Glutamatergic neuron (in vitro differentiated cells): ENCODE results near the gene BTN1A1. TPM values are rescaled to one million over a fixed set of nuclear protein-coding genes. Genes with fewer than 3 reads are reported as not detected.

ENCODE experiments used
- DNase-seq: peaks from one replicate; pipeline ENCODE4 v3.0.0; 2022
- H3K27ac Mint-ChIP-seq: one replicate; pipeline ENCODE4 v1.8.0; 2020; ENCODE audit warnings: mild to moderate bottlenecking, mixed read lengths, inconsistent platforms; ENCODE audit not compliant: unreplicated experiment
- H3K27me3 Mint-ChIP-seq: one replicate; pipeline ENCODE4 v1.8.0; 2020; ENCODE audit warnings: mild to moderate bottlenecking, moderate library complexity, mixed read lengths, inconsistent platforms; ENCODE audit not compliant: unreplicated experiment
- H3K36me3 Mint-ChIP-seq: one replicate; pipeline ENCODE4 v1.8.0; 2020; ENCODE audit warnings: mild to moderate bottlenecking, mixed read lengths, inconsistent platforms; ENCODE audit not compliant: unreplicated experiment
- H3K4me1 Mint-ChIP-seq: one replicate; pipeline ENCODE4 v1.8.0; 2020; ENCODE audit warnings: mild to moderate bottlenecking, low read depth, mixed read lengths, inconsistent platforms; ENCODE audit not compliant: unreplicated experiment
- H3K4me3 Mint-ChIP-seq: one replicate; pipeline ENCODE4 v1.8.0; 2020; ENCODE audit warnings: mild to moderate bottlenecking, mixed read lengths, inconsistent platforms; ENCODE audit not compliant: unreplicated experiment
- H3K9me3 Mint-ChIP-seq: one replicate; pipeline ENCODE4 v1.8.0; 2020; ENCODE audit warnings: mild to moderate bottlenecking, moderate library complexity, mixed read lengths, inconsistent platforms; ENCODE audit not compliant: unreplicated experiment
- total RNA-seq: library from RNA; stranded (reverse); fragmentation: NEBNext Ultra II Directional; extraction: Animal tissue kit (Norgen Biotek cat#: 25700); gene quantifications from one replicate; pipeline ENCODE4 v1.2.1, GENCODE V29; 2021; ENCODE audit not compliant: unreplicated experiment
- TF ChIP-seq, protein P1 (sequence below): fragments of 200-600 bp; sonication (generic); IDR thresholded peaks from one replicate; pipeline ENCODE4 v1.5.0; 2021; ENCODE audit not compliant: partially characterized antibody, unreplicated experiment

Gene BTN1A1
- total RNA-seq, 1 donor from 2014 or later, result not detected

DNA sequence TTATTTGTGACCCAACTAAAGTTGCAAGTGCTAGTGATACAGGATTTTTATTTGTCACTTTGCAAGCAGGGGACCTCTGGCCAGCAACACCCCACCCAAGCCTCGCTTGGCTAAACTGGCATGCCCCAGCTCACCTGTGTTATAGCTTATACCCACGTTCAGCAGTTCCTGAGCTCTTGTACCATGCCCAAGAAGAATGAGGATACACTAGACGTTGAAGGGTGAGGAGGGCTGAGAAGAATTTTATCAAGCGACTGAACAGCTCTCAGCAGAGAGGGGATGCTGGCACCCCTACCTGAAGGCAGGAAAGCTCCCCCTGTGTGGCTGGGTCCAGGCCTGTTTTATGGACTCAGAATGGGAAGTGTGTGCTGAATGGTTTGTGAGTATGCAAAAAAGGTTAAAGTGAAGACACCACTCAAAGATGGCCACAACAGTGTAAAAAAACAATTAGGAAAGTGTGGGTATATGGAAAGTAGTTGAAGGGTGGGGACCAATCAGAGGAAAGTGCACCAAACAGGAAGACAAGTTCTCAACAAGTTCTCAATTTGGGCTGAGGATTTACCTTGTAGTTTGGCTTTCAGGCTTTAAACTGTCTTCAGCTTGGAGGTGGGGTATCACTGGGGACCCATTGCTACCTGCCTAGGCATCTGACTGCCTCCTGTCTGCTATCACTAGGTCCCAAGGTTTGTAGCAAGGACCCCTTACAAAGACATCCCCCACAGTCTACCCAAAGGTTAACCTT is 27.4 kb upstream of the BTN1A1 start:
- no peak overlapping the region for H3K27ac Mint-ChIP-seq
- H3K27me3 Mint-ChIP-seq, result peaks cover 2% of the 10 kb centered on the region
- H3K4me1 Mint-ChIP-seq, result peaks cover 2% of the 10 kb centered on the region
- TF ChIP-seq, protein P1, sequence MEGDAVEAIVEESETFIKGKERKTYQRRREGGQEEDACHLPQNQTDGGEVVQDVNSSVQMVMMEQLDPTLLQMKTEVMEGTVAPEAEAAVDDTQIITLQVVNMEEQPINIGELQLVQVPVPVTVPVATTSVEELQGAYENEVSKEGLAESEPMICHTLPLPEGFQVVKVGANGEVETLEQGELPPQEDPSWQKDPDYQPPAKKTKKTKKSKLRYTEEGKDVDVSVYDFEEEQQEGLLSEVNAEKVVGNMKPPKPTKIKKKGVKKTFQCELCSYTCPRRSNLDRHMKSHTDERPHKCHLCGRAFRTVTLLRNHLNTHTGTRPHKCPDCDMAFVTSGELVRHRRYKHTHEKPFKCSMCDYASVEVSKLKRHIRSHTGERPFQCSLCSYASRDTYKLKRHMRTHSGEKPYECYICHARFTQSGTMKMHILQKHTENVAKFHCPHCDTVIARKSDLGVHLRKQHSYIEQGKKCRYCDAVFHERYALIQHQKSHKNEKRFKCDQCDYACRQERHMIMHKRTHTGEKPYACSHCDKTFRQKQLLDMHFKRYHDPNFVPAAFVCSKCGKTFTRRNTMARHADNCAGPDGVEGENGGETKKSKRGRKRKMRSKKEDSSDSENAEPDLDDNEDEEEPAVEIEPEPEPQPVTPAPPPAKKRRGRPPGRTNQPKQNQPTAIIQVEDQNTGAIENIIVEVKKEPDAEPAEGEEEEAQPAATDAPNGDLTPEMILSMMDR, result no peak
- no peak overlapping the region for H3K4me3 Mint-ChIP-seq
- DNase-seq, result no peak
- peaks cover 9% of the 10 kb centered on the region for H3K9me3 Mint-ChIP-seq
- peaks cover 16% of the 10 kb centered on the region for H3K36me3 Mint-ChIP-seq

DNA sequence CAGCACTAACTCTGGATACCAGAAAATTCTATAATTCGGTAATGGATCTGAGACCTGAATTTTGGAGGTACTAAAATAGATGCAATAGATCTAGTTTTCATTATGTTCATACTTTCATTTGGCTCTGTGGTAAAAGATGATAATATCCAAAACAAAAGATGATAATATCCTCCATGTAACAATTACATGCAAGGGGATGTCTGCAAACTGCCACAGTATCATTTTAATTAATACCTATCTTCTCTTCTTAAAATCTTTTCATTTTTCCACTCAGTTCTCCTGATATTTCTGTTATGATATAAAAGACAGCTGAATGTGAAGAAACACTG is 26.7 kb upstream of the BTN1A1 start:
- TF ChIP-seq, protein P1, result no peak
- Mint-ChIP-seq H3K4me3 (no peak overlapping the region), H3K4me1 (peaks cover 2% of the 10 kb centered on the region), H3K27ac (no peak overlapping the region), H3K27me3 (peaks cover 2% of the 10 kb centered on the region), H3K36me3 (peaks cover 16% of the 10 kb centered on the region), H3K9me3 (peaks cover 9% of the 10 kb centered on the region)
- DNase-seq, result no peak

DNA sequence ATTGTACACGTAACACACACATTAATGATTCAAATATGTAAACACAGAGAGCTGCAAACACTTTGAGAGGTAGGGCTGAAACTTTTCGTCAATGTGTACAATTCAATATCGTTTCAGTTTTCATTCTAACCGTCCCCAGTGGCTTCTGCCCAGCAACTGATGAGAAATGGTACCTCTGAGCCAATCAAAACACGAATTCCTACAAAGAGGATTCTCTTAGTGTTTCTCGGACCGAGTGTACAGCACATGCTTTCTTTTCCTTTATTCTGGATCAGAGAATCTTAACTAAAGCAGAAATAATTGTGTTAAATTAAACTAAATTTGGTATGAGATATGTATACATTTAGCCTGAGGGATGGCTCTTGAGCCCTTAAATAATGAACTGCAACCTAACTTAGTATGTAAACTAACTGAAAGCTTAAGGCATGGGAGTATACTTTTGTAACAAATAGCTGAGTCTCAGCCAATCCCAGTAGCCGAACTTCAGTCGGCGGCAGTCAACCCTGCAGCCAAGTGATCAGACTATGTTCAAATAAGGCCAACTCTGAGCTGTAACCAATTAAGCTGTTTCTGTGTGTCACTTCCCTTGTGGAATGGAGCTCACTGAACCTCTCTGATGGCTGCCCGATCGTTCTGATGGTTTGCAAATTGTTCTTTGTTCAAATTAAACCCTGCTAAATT is 26.2 kb upstream of the BTN1A1 start:
- H3K27ac Mint-ChIP-seq, result no peak overlapping the region

DNA sequence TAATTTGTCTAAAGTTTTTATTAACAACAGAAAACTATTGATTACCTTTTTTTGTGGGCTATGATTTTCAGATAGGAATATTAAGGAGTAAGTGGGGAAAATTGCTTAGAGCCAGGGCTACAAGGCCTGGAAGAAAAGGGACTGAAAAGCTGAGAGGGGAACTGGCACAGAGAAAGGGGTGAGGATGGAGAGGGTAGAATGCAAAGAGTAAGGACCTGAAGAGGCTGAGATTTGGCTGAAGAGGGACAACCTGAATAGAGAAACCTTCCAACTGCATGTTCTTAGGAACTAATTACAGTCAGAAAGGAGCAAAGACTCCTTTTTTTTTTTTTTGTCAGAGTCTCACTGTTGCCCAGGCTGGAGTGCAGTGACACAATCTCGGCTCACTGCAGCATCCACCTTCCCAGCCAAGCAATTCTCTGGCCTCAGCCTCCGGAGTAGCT is 25.6 kb upstream of the BTN1A1 start:
- Mint-ChIP-seq H3K36me3 (peaks cover 9% of the 10 kb centered on the region), H3K9me3 (peaks cover 6% of the 10 kb centered on the region), H3K27me3 (peaks cover 2% of the 10 kb centered on the region), H3K4me1 (peaks cover 2% of the 10 kb centered on the region), H3K4me3 (peak overlapping the region; percentile 67), H3K27ac (no peak overlapping the region)
- no peak for DNase-seq
- TF ChIP-seq, protein P1, result no peak

More for the DNA sequence above, 26.2 kb upstream of the BTN1A1 start:
- H3K4me1 Mint-ChIP-seq, result peaks cover 2% of the 10 kb centered on the region
- peaks cover 11% of the 10 kb centered on the region for H3K36me3 Mint-ChIP-seq
- peak; percentile 25 for DNase-seq
- H3K4me3 Mint-ChIP-seq, result peak overlapping the region; percentile 67
- TF ChIP-seq, protein P1, result no peak
- peaks cover 8% of the 10 kb centered on the region for H3K9me3 Mint-ChIP-seq
- H3K27me3 Mint-ChIP-seq, result peaks cover 2% of the 10 kb centered on the region
